A549 (cell line): ENCODE results near the gene LDLRAP1. TPM values are rescaled to one million over a fixed set of nuclear protein-coding genes. Genes with fewer than 3 reads are reported as not detected.

Source experiments
- ATAC-seq, 2 experiments: fragments of 200-7000 bp in 1 of 2; fragments of >200 bp in 1 of 2; cut with Nextera tagmentation in 1 of 2; cut with Tn5 transposase in 1 of 2; 3 replicates each; pipeline versions ENCODE4 v1.8.0 to v1.9.1; 2018 to 2020; ENCODE audit warnings: mild to moderate bottlenecking in 1 of 2, moderate library complexity in 1 of 2
- CTCF ChIA-PET: fragments of 300-600 bp; sonication (Branson Sonifier 250); formaldehyde crosslinking; extraction: SDS; loops from one replicate; lab custom pipeline; 2021; ENCODE audit warnings: antibody characterized with exemption, inconsistent platforms; lab: Yijun Ruan, JAX
- POLR2A ChIA-PET: fragments of 350-600 bp; formaldehyde crosslinking; extraction: SDS; loops from one replicate; lab custom pipeline; 2021; ENCODE audit warnings: antibody characterized with exemption, inconsistent platforms; lab: Yijun Ruan, JAX
- DNase-seq, 2 experiments: peaks; one replicate each; pipeline versions ENCODE4 v3.0.0 to v3.0.0-alpha.2; 2011 to 2016; ENCODE audit warnings: low read depth in 1 of 2, low spot score in 1 of 2
- FAIRE-seq: peaks from 2 replicates; lab custom pipeline; 2011; peaks lifted over from hg19 to GRCh38; lab: Jason Lieb, UNC
- H3K27ac ChIP-seq, 2 experiments: fragments of >200 bp; sonication (Bioruptor Twin); formaldehyde crosslinking; 3 replicates each; pipeline ENCODE4 v1.5.1; 2016 to 2017
- H3K4me1 ChIP-seq: fragments of >200 bp; sonication (Bioruptor Twin); formaldehyde crosslinking; 3 replicates; pipeline ENCODE4 v1.6.1; 2016
- H3K4me2 ChIP-seq: fragments of >200 bp; sonication (Bioruptor Twin); formaldehyde crosslinking; 3 replicates; pipeline ENCODE4 v1.6.1; 2016
- H3K4me3 ChIP-seq: fragments of >200 bp; sonication (Bioruptor Twin); formaldehyde crosslinking; 3 replicates; pipeline ENCODE4 v1.5.1; 2016
- H3K9me3 ChIP-seq: fragments of >200 bp; sonication (Bioruptor Twin); formaldehyde crosslinking; 3 replicates; pipeline ENCODE4 v1.6.1; 2016
- ATOH8 ChIP-seq: fragments of 250-450 bp; sonication (Bioruptor Pico); IDR thresholded peaks from 2 replicates; pipeline ENCODE4 v1.5.0; 2020; ENCODE audit warnings: low read depth, mild to moderate bottlenecking, moderate library complexity
- CBX2 ChIP-seq: fragments of 200-600 bp; sonication (generic); IDR thresholded peaks from 2 replicates; pipeline ENCODE4 v1.6.1; 2016; ENCODE audit warnings: low read depth, mild to moderate bottlenecking, borderline replicate concordance
- CBX8 ChIP-seq: fragments of 200-600 bp; sonication (generic); IDR thresholded peaks from 2 replicates; pipeline ENCODE4 v1.6.1; 2016
- EHF ChIP-seq: fragments of 250-450 bp; sonication (Bioruptor Pico); IDR thresholded peaks from 2 replicates; pipeline ENCODE4 v1.5.0; 2020; ENCODE audit warnings: mild to moderate bottlenecking
- EHMT2 ChIP-seq: fragments of 200-600 bp; sonication (generic); IDR thresholded peaks from 2 replicates; pipeline ENCODE4 v1.6.1; 2016; ENCODE audit warnings: antibody characterized with exemption, low read depth, mild to moderate bottlenecking, moderate library complexity
- EP300 ChIP-seq, 2 experiments: fragments of >200 bp; sonication (Bioruptor Twin); formaldehyde crosslinking; IDR thresholded peaks; 2 replicates in 1 of 2; 3 replicates in 1 of 2; pipeline ENCODE4 v1.6.1; 2016 to 2017
- ESRRA ChIP-seq: fragments of 150-350 bp; IDR thresholded peaks from 2 replicates; pipeline ENCODE4 v1.6.1; 2014; ENCODE audit warnings: mild to moderate bottlenecking, low read length, borderline replicate concordance
- HMGXB4 ChIP-seq: fragments of 250-450 bp; sonication (Bioruptor Pico); IDR thresholded peaks from 2 replicates; pipeline ENCODE4 v1.5.0; 2021; ENCODE audit warnings: mild to moderate bottlenecking, moderate library complexity, borderline replicate concordance
- HOXA7 ChIP-seq: fragments of 250-450 bp; sonication (Bioruptor Pico); IDR thresholded peaks from 2 replicates; pipeline ENCODE4 v1.5.0; 2020; ENCODE audit warnings: mild to moderate bottlenecking, moderate library complexity
- HOXB5 ChIP-seq: fragments of 250-450 bp; sonication (Bioruptor Pico); IDR thresholded peaks from 2 replicates; pipeline ENCODE4 v1.5.0; 2020; ENCODE audit warnings: mild to moderate bottlenecking, moderate library complexity
- JUN ChIP-seq, 2 experiments: fragments of >200 bp; sonication (Bioruptor Twin); formaldehyde crosslinking; IDR thresholded peaks; 2 replicates in 1 of 2; 3 replicates in 1 of 2; pipeline ENCODE4 v1.6.1; 2016 to 2017
- KDM1A ChIP-seq: fragments of 200-600 bp; sonication (generic); IDR thresholded peaks from 2 replicates; pipeline ENCODE4 v1.6.1; 2016; ENCODE audit warnings: low read depth, mild to moderate bottlenecking
- KDM5A ChIP-seq: fragments of 200-600 bp; sonication (generic); IDR thresholded peaks from 2 replicates; pipeline ENCODE4 v1.6.1; 2016; ENCODE audit warnings: antibody characterized with exemption, mild to moderate bottlenecking
- MYC ChIP-seq: IDR thresholded peaks from 2 replicates; pipeline ENCODE4 v1.6.1; 2012; ENCODE audit warnings: mild to moderate bottlenecking, inconsistent platforms, low read length, improper control_type of control experiment, borderline replicate concordance
- NPAS2 ChIP-seq: fragments of 250-450 bp; sonication (Bioruptor Pico); IDR thresholded peaks from 2 replicates; pipeline ENCODE4 v1.8.0; 2022; ENCODE audit warnings: mild to moderate bottlenecking, moderate library complexity, borderline replicate concordance
- PHF8 ChIP-seq: fragments of 200-600 bp; sonication (generic); IDR thresholded peaks from 2 replicates; pipeline ENCODE4 v1.6.1; 2016; ENCODE audit warnings: low read depth, mild to moderate bottlenecking, antibody characterized with exemption, moderate library complexity, borderline replicate concordance
- RAD21 ChIP-seq, 2 experiments: fragments of >200 bp in 1 of 2; sonication (Bioruptor Twin) in 1 of 2; formaldehyde crosslinking in 1 of 2; IDR thresholded peaks in 1 of 2; conservative IDR thresholded peaks in 1 of 2; 2 replicates in 1 of 2; 3 replicates in 1 of 2; pipeline ENCODE4 v1.6.1; 2012 to 2018; ENCODE audit warnings: inconsistent platforms in 1 of 2
- REST ChIP-seq: fragments of 200-600 bp; sonication (generic); IDR thresholded peaks from 2 replicates; pipeline ENCODE4 v1.6.1; 2016; ENCODE audit warnings: antibody characterized with exemption, mild to moderate bottlenecking, moderate library complexity
- RNF2 ChIP-seq: fragments of 200-600 bp; sonication (generic); IDR thresholded peaks from 2 replicates; pipeline ENCODE4 v1.6.1; 2016; ENCODE audit warnings: low read depth, mild to moderate bottlenecking, antibody characterized with exemption, moderate library complexity, borderline replicate concordance
- TP53 ChIP-seq: fragments of 250-450 bp; sonication (Bioruptor Pico); IDR thresholded peaks from 2 replicates; pipeline ENCODE4 v1.5.0; 2021; ENCODE audit warnings: mild to moderate bottlenecking, moderate library complexity
- WGBS: methylation state at CpG from one replicate; pipeline ENCODE4 v1.1.6; 2017; ENCODE audit errors: missing lambda C conversion rate; 5-methylcytosine and 5-hydroxymethylcytosine counted together
- polyA plus RNA-seq, 4 experiments: library from polyadenylated mRNA; depleted of rRNA in 3 of 4; stranded (reverse); fragments of >200 nt; fragmentation: RNase III in 1 of 4; extraction: RNeasy Plus Mini Kit Qiagen cat#74134 plus additional on column Dnase treatment in 1 of 4; gene quantifications; 2 replicates in 3 of 4; 3 replicates in 1 of 4; pipeline ENCODE4 v1.2.3, GENCODE V29; 2011 to 2017
- TF ChIP-seq, protein P1 (sequence below): IDR thresholded peaks from 2 replicates; pipeline ENCODE4 v1.6.1; 2012; ENCODE audit warnings: low read depth, borderline replicate concordance

LDLRAP1 gene
- polyA plus RNA-seq, 2 of the 4 experiments (the other 2 are of a cell fraction): 7.9 to 10.1 TPM

DNA sequence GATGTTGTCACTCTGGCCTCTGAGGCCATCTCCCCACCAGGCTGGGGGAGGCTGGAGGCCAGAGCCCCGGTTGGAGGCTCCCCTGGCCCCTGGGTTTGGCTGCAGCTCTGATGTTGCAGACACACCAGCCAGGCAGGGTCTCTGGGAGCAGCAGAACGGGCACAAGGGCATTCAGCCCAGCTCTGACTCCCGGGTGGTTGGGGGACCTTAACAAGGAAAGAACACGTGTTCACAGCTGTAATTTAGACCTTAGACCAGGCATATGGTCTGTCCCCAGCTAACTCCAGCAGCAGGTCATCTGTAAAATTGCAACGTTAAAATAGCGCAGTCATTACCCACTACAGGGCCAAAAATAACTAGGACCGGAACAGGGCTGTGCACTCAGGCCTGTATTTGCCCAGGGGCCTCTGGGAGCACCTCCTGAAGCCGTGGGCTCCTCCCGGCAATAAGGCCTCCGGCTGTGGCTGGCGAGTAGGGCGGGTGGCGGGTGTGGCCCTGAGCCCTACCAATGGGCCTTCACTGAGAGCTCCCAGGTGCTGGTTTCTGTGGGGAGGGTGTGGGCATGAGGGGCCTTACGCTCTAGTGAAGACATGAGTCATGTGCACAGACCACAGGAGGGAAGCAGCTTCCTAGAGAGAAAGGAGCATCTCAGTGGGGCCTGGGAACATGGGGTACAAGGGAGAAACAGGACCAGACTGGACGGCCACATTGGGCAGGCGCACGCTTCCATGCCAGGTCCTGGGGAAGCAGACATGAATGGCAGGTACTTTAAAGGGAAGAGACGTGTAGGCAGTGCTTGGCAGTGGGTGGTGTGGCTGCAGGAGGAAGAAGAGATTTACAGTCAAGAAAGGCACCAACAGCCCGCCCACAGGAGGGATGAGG is 6.1 kb downstream of the LDLRAP1 start:
- Histone ChIP-seq H3K4me1 (peaks cover 8% of the 10 kb centered on the region; the same call in 2 of the 3 replicates), H3K9me3 (no peaks in the 10 kb centered on the region), H3K27ac (no peak overlapping the region), H3K4me2 (no peak overlapping the region), H3K4me3 (no peak overlapping the region)
- FAIRE-seq (no peak), ATAC-seq (no peak), DNase-seq (no peak)
- ChIA-PET CTCF (interaction anchor here (1.0 to 1.1 kb wide), 3 partner anchors 23 to 260 kb away, joined by 3 to 6 read pairs (median 6); no protein-coding TSS in a partner anchor), POLR2A (no interaction called here)
- no peak for TF ChIP-seq RAD21 (conservative IDR thresholded peaks at IDR 0.05 in 1 of 2, IDR thresholded peaks at IDR 0.05 in 1 of 2)
- no peak for TF ChIP-seq EHMT2
- TF ChIP-seq TP53: no peak
- no peak for TF ChIP-seq REST
- 79% methylated on average over 10 of the region's 19 CpGs for WGBS

GRCh38 chr1:25550155-25550506 is 6.7 kb downstream of the LDLRAP1 start:
- TF ChIP-seq EHF (CRISPR knock-in tag) (no peak), KDM5A (no peak), NPAS2 (CRISPR knock-in tag) (no peak), PHF8 (no peak), CBX2 (no peak), KDM1A (no peak), HOXB5 (CRISPR knock-in tag) (no peak), RNF2 (no peak), ATOH8 (CRISPR knock-in tag) (no peak), TP53 (no peak), HMGXB4 (no peak), ESRRA (no peak), CBX8 (no peak), HOXA7 (CRISPR knock-in tag) (no peak), EP300 (IDR thresholded peaks at IDR 0.05) (no peak), MYC (no peak), JUN (IDR thresholded peaks at IDR 0.05) (no peak)
- TF ChIP-seq, protein P1, sequence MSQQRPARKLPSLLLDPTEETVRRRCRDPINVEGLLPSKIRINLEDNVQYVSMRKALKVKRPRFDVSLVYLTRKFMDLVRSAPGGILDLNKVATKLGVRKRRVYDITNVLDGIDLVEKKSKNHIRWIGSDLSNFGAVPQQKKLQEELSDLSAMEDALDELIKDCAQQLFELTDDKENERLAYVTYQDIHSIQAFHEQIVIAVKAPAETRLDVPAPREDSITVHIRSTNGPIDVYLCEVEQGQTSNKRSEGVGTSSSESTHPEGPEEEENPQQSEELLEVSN: no peak
- Histone ChIP-seq H3K9me3 (no peaks in the 10 kb centered on the region), H3K4me3 (no peak overlapping the region), H3K4me1 (peaks cover 3% of the 10 kb centered on the region; the same call in 1 of the 3 replicates), H3K27ac (no peak overlapping the region), H3K4me2 (no peak overlapping the region)
- WGBS: 49% methylated on average over 2 of the region's 2 CpGs
- DNase-seq (no peak), FAIRE-seq (no peak), ATAC-seq (no peak)
- POLR2A ChIA-PET: no interaction called here
- CTCF ChIA-PET: interaction anchor here (1.0 kb wide), 1 partner anchor 260 kb away, joined by 3 read pairs; no protein-coding TSS in a partner anchor
